K562 (cell line): Measurements from ENCODE around the gene LSM11. TPM values are rescaled to one million over a fixed set of nuclear protein-coding genes. Genes with fewer than 3 reads are reported as not detected.
A peak's percentile ranks its signal among the peaks of the same experiment; 100 is the strongest.

Source experiments
- ARID1B ChIP-seq: fragments of 450-650 bp; IDR thresholded peaks from 2 replicates; pipeline ENCODE4 v1.6.1; 2016; ENCODE audit warnings: antibody characterized with exemption, mild to moderate bottlenecking, inconsistent platforms
- BRD9 ChIP-seq: fragments of 450-650 bp; IDR thresholded peaks from 2 replicates; pipeline ENCODE4 v1.6.1; 2018; ENCODE audit warnings: low read depth; ENCODE audit not compliant: partially characterized antibody
- DPF2 ChIP-seq: fragments of 450-650 bp; IDR thresholded peaks from 2 replicates; pipeline ENCODE4 v1.6.1; 2016
- KDM1A ChIP-seq, 2 experiments: fragments of 450-650 bp; IDR thresholded peaks; 2 replicates each; pipeline ENCODE4 v1.6.1; 2016; ENCODE audit warnings: mild to moderate bottlenecking in 2 of 2
- KDM4B ChIP-seq, 2 experiments: fragments of 450-650 bp in 1 of 2; sonication (generic) in 1 of 2; IDR thresholded peaks; 2 replicates each; pipeline ENCODE4 v1.6.1; 2016 to 2017; ENCODE audit warnings: borderline replicate concordance in 2 of 2, antibody characterized with exemption in 1 of 2, low read depth in 1 of 2, mild to moderate bottlenecking in 1 of 2
- MNT ChIP-seq, 2 experiments: fragments of 450-650 bp; conservative IDR thresholded peaks; 2 replicates each; pipeline ENCODE4 v1.6.1; 2017; ENCODE audit warnings: mild to moderate bottlenecking in 2 of 2, moderate library complexity in 2 of 2
- MTA2 ChIP-seq: fragments of 450-650 bp; IDR thresholded peaks from 2 replicates; pipeline ENCODE4 v1.6.1; 2016; ENCODE audit warnings: low read depth
- MXD1 ChIP-seq: fragments of 250-450 bp; sonication (Bioruptor Pico); IDR thresholded peaks from 2 replicates; pipeline ENCODE4 v1.8.0; 2021; ENCODE audit warnings: borderline replicate concordance, mild to moderate bottlenecking, moderate library complexity; ENCODE audit not compliant: poor library complexity, severe bottlenecking
- POLR2AphosphoS5 ChIP-seq: IDR thresholded peaks from 2 replicates; pipeline ENCODE4 v1.6.1; 2011; ENCODE audit warnings: mild to moderate bottlenecking, low read depth, low read length, moderate library complexity; ENCODE audit not compliant: control insufficient read depth, insufficient read depth
- POLR2G ChIP-seq: fragments of 200-400 bp; formaldehyde crosslinking; IDR thresholded peaks from 2 replicates; pipeline ENCODE4 v1.6.1; 2017; ENCODE audit warnings: low read depth, mild to moderate bottlenecking, antibody characterized with exemption, low read length, moderate library complexity
- RERE ChIP-seq: sonication (generic); formaldehyde crosslinking; IDR thresholded peaks from 2 replicates; pipeline ENCODE4 v1.8.0; 2023; ENCODE audit warnings: missing genetic modification reagents, mild to moderate bottlenecking, borderline replicate concordance
- SMAD4 ChIP-seq: fragments of 250-450 bp; sonication (Bioruptor Pico); conservative IDR thresholded peaks from 2 replicates; pipeline ENCODE4 v1.8.0; 2021; ENCODE audit warnings: inconsistent platforms, mild to moderate bottlenecking, moderate library complexity
- SRSF3 ChIP-seq: fragments of 200-400 bp; formaldehyde crosslinking; IDR thresholded peaks from 2 replicates; pipeline ENCODE4 v1.6.1; 2016; ENCODE audit warnings: mild to moderate bottlenecking, low read length, moderate library complexity; ENCODE audit not compliant: insufficient read depth
- TAF9B ChIP-seq: fragments of 450-650 bp; IDR thresholded peaks from 2 replicates; pipeline ENCODE4 v1.6.1; 2018; ENCODE audit warnings: mild to moderate bottlenecking; ENCODE audit not compliant: partially characterized antibody
- ZBTB11 ChIP-seq, 3 experiments: fragments of 200-800 bp in 1 of 3; fragments of 250-450 bp in 1 of 3; fragments of 450-650 bp in 1 of 3; sonication (Bioruptor Pico) in 1 of 3; sonication (Bioruptor generic) in 1 of 3; formaldehyde crosslinking in 1 of 3; IDR thresholded peaks; 2 replicates each; pipeline versions ENCODE4 v1.6.1 to v1.8.0; 2016 to 2022; ENCODE audit warnings: mild to moderate bottlenecking in 2 of 3, missing genetic modification characterization in 2 of 3, missing compliant biosample characterization in 1 of 3, moderate library complexity in 1 of 3
- polyA plus RNA-seq, 8 experiments: library from polyadenylated mRNA; depleted of rRNA in 4 of 8; stranded (reverse) in 5 of 8; unstranded in 3 of 8; fragments of >200 nt; fragmentation: Nextera tagmentation in 2 of 8; fragmentation: Illumina TruSeq in 1 of 8; extraction: Ambion mirVana in 2 of 8; extraction: Trizol in 1 of 8; gene quantifications; 2 replicates each; pipeline versions ENCODE4 v1.2.1 to v1.2.3, GENCODE V29; 2011 to 2014; ENCODE audit warnings: inconsistent platforms in 1 of 8, missing spikeins in 1 of 8
- total RNA-seq, 7 experiments: library from RNA; depleted of rRNA in 6 of 7; stranded (reverse); fragments of >200 nt in 6 of 7; fragmentation: Illumina TruSeq in 2 of 7; extraction: Trizol in 2 of 7; gene quantifications; 2 replicates each; pipeline versions ENCODE4 v1.2.1 to v1.2.3, GENCODE V29; 2011 to 2021; ENCODE audit warnings: low replicate concordance in 1 of 7

Gene LSM11
- total and polyA plus RNA-seq, 9 of the 15 experiments (the other 6 are each of a cell fraction or from before 2014, with no cell fraction given) = 1.8 to 9.4 (median 4.7) TPM

GRCh38 chr5:157732596-157733262 is 10.8 kb upstream of the LSM11 start (continued):
- TF ChIP-seq ZBTB11 (CRISPR knock-in tag; IDR thresholded peaks at IDR 0.05) = 0 out of 6 replicates have a peak, but pooled peaks of 1 of the 3 experiments have one; percentile 39
- TF ChIP-seq KDM1A (IDR thresholded peaks at IDR 0.05) = peak; percentile 42 to 76; a peak in 2 of 4 replicates
- TF ChIP-seq MXD1 = no peak
- peak; percentile 62 for TF ChIP-seq MTA2
- peak; percentile 17 for TF ChIP-seq TAF9B
- TF ChIP-seq POLR2AphosphoS5 = 0 out of 2 replicates have a peak, but pooled peaks have one; percentile 36
- TF ChIP-seq SMAD4 (CRISPR knock-in tag) = peak; percentile 72
- peak; percentile 86 for TF ChIP-seq ARID1B
- TF ChIP-seq SRSF3 = no peak
- TF ChIP-seq POLR2G = no peak
- TF ChIP-seq MNT (conservative IDR thresholded peaks at IDR 0.05) = peak; percentile 22 to 67; a peak in 3 of 4 replicates
- TF ChIP-seq BRD9 = no peak
- peak; percentile 58; the same call in 1 of the 2 replicates for TF ChIP-seq DPF2
- no peak for TF ChIP-seq KDM4B (IDR thresholded peaks at IDR 0.05; ENCODE audit: borderline replicate concordance in 2 of 2, low read depth in 1 of 2)
- no peak for TF ChIP-seq RERE (CRISPR knock-in tag)
